SK-N-SH (cell line): ENCODE data around the gene ZNF688. TPM values are rescaled to one million over a fixed set of nuclear protein-coding genes. Genes with fewer than 3 reads are reported as not detected.

Source experiments
- CTCF ChIA-PET: fragments of 300-600, 350-600 bp; formaldehyde crosslinking; extraction: SDS; loops from one replicate; lab custom pipeline; 2021; lab: Yijun Ruan, JAX
- POLR2A ChIA-PET: fragments of 350-600 bp; sonication (Branson Sonifier 250); formaldehyde crosslinking; extraction: SDS; loops from one replicate; lab custom pipeline; 2020; ENCODE audit warnings: antibody characterized with exemption, inconsistent platforms; lab: Yijun Ruan, JAX
- DNase-seq: peaks from one replicate; pipeline ENCODE4 v3.0.0; 2012
- H2AFZ ChIP-seq: fragments of 200-600 bp; sonication (generic); 2 replicates; pipeline ENCODE4 v1.8.1; 2016; ENCODE audit warnings: antibody characterized with exemption, mild to moderate bottlenecking, low read depth
- H3F3A ChIP-seq: fragments of 200-600 bp; sonication (generic); replicated peaks from 2 replicates; pipeline ENCODE3; 2016; ENCODE audit warnings: antibody characterized with exemption, mild to moderate bottlenecking; ENCODE audit not compliant: insufficient read depth
- H3K27ac ChIP-seq, 2 experiments: fragments of 200-500 bp in 1 of 2; fragments of 200-600 bp in 1 of 2; sonication (Bioruptor generic) in 1 of 2; sonication (generic), shearing (Covaris generic) in 1 of 2; 2 replicates each; pipeline versions ENCODE4 v1.5.1 to v1.6.1; 2014 to 2016; ENCODE audit warnings: low read depth in 2 of 2, inconsistent platforms in 1 of 2, low read length in 1 of 2, mild to moderate bottlenecking in 1 of 2, mixed read lengths in 1 of 2
- H3K27me3 ChIP-seq: fragments of 200-600 bp; sonication (generic), shearing (Covaris generic); 2 replicates; pipeline ENCODE4 v1.6.1; 2016; ENCODE audit warnings: mixed run types; ENCODE audit not compliant: insufficient read depth
- H3K36me3 ChIP-seq, 2 experiments: fragments of 200-500 bp in 1 of 2; fragments of 200-600 bp in 1 of 2; sonication (Bioruptor generic) in 1 of 2; sonication (generic) in 1 of 2; replicated peaks in 1 of 2; 2 replicates each; pipeline versions ENCODE3 to v1.5.1; 2014 to 2016; ENCODE audit warnings: low read length in 1 of 2, mild to moderate bottlenecking in 1 of 2; ENCODE audit not compliant: insufficient read depth in 2 of 2, control insufficient read depth in 1 of 2
- H3K4me1 ChIP-seq, 2 experiments: fragments of 200-500 bp in 1 of 2; fragments of 200-600 bp in 1 of 2; sonication (Bioruptor generic) in 1 of 2; sonication (generic), shearing (Covaris generic) in 1 of 2; 2 replicates each; pipeline versions ENCODE4 v1.5.1 to v1.6.1; 2014 to 2016; ENCODE audit warnings: low read depth in 1 of 2, low read length in 1 of 2, mixed run types in 1 of 2; ENCODE audit not compliant: insufficient read depth in 2 of 2, control insufficient read depth in 1 of 2
- H3K4me2 ChIP-seq: fragments of 200-600 bp; sonication (generic), shearing (Covaris generic); 2 replicates; pipeline ENCODE4 v1.6.1; 2017; ENCODE audit warnings: mixed run types
- H3K4me3 ChIP-seq, 2 experiments: fragments of 200-500 bp in 1 of 2; fragments of 200-600 bp in 1 of 2; sonication (Bioruptor generic) in 1 of 2; sonication (generic), shearing (Covaris generic) in 1 of 2; 2 replicates each; pipeline versions ENCODE4 v1.5.1 to v1.8.1; 2014 to 2016; ENCODE audit warnings: low read depth in 2 of 2, inconsistent platforms in 1 of 2, low read length in 1 of 2, mild to moderate bottlenecking in 1 of 2, mixed read lengths in 1 of 2, moderate library complexity in 1 of 2
- H3K79me2 ChIP-seq: fragments of 200-600 bp; sonication (generic); 2 replicates; pipeline ENCODE4 v1.8.1; 2017; ENCODE audit warnings: mild to moderate bottlenecking; ENCODE audit not compliant: insufficient read depth
- H3K9ac ChIP-seq: fragments of 200-600 bp; sonication (generic); 2 replicates; pipeline ENCODE4 v1.6.1; 2017; ENCODE audit warnings: mixed run types
- H3K9me2 ChIP-seq: fragments of 200-600 bp; sonication (generic); 2 replicates; pipeline ENCODE4 v1.6.1; 2017; ENCODE audit warnings: mixed run types
- H3K9me3 ChIP-seq: fragments of 200-600 bp; sonication (generic); 2 replicates; pipeline ENCODE4 v1.6.1; 2017; ENCODE audit warnings: mixed run types, mild to moderate bottlenecking, moderate library complexity
- H4K20me1 ChIP-seq: fragments of 200-600 bp; sonication (generic); 2 replicates; pipeline ENCODE4 v1.6.1; 2017; ENCODE audit warnings: mild to moderate bottlenecking, mixed run types; ENCODE audit not compliant: insufficient read depth
- CHD2 ChIP-seq: fragments of 150-350 bp; IDR thresholded peaks from 2 replicates; pipeline ENCODE4 v1.6.1; 2018; ENCODE audit warnings: low read length; ENCODE audit not compliant: partially characterized antibody
- ELF1 ChIP-seq: IDR thresholded peaks from 2 replicates; pipeline ENCODE4 v1.4.0; 2012
- EZH2phosphoT487 ChIP-seq: fragments of 200-600 bp; sonication (generic); IDR thresholded peaks from 2 replicates; pipeline ENCODE4 v1.6.1; 2017; ENCODE audit warnings: low read depth, mixed run types, mild to moderate bottlenecking, antibody characterized with exemption, moderate library complexity, borderline replicate concordance
- FOSL2 ChIP-seq: IDR thresholded peaks from 2 replicates; pipeline ENCODE4 v1.4.0; 2012; ENCODE audit warnings: low read depth, mild to moderate bottlenecking, moderate library complexity, borderline replicate concordance
- FOXJ3 ChIP-seq: sonication (generic); formaldehyde crosslinking; IDR thresholded peaks from 2 replicates; pipeline ENCODE4 v1.5.1; 2020; ENCODE audit warnings: mild to moderate bottlenecking, missing genetic modification reagents
- GABPA ChIP-seq: IDR thresholded peaks from 2 replicates; pipeline ENCODE4 v1.4.0; 2012; ENCODE audit warnings: low read depth, mild to moderate bottlenecking
- JUND ChIP-seq: IDR thresholded peaks from 2 replicates; pipeline ENCODE4 v1.4.0; 2012
- MXI1 ChIP-seq: IDR thresholded peaks from 2 replicates; pipeline ENCODE4 v1.6.1; 2012; ENCODE audit warnings: mild to moderate bottlenecking, low read depth, low read length, improper control_type of control experiment
- NFIC ChIP-seq: IDR thresholded peaks from 2 replicates; pipeline ENCODE4 v1.4.0; 2012; ENCODE audit warnings: borderline replicate concordance
- RAD21 ChIP-seq: IDR thresholded peaks from 2 replicates; pipeline ENCODE4 v1.6.1; 2012; ENCODE audit warnings: mild to moderate bottlenecking, low read length
- RCOR1 ChIP-seq: fragments of 150-350 bp; IDR thresholded peaks from 2 replicates; pipeline ENCODE4 v1.6.1; 2017; ENCODE audit warnings: antibody characterized with exemption, low read length
- RFX5 ChIP-seq: IDR thresholded peaks from 2 replicates; pipeline ENCODE4 v1.6.1; 2012; ENCODE audit warnings: mild to moderate bottlenecking, improper control_type of control experiment, low read length
- RXRA ChIP-seq: IDR thresholded peaks from 2 replicates; pipeline ENCODE4 v1.4.0; 2012; ENCODE audit warnings: low read depth, mild to moderate bottlenecking, borderline replicate concordance
- SIN3A ChIP-seq: IDR thresholded peaks from 2 replicates; pipeline ENCODE4 v1.6.1; 2012; ENCODE audit warnings: low read depth, mild to moderate bottlenecking, low read length, moderate library complexity, borderline replicate concordance
- SMC3 ChIP-seq: IDR thresholded peaks from 2 replicates; pipeline ENCODE4 v1.6.1; 2012; ENCODE audit warnings: low read depth, low read length, improper control_type of control experiment
- TAF1 ChIP-seq: IDR thresholded peaks from 2 replicates; pipeline ENCODE4 v1.6.1; 2012; ENCODE audit warnings: low read depth, mild to moderate bottlenecking, low read length, moderate library complexity, borderline replicate concordance
- TEAD4 ChIP-seq: IDR thresholded peaks from 2 replicates; pipeline ENCODE4 v1.4.0; 2012; ENCODE audit warnings: mild to moderate bottlenecking, borderline replicate concordance; ENCODE audit not compliant: insufficient read depth
- YY1 ChIP-seq: IDR thresholded peaks from 2 replicates; pipeline ENCODE4 v1.4.0; 2012; ENCODE audit warnings: low read depth, mild to moderate bottlenecking
- WGBS: methylation state at CpG from one replicate; pipeline ENCODE4 v1.1.6; 2017; ENCODE audit warnings: low lambda C conversion rate; 5-methylcytosine and 5-hydroxymethylcytosine counted together
- polyA plus RNA-seq, 3 experiments: library from polyadenylated mRNA; depleted of rRNA; stranded (reverse); fragments of >200 nt; gene quantifications; 2 replicates each; pipeline ENCODE4 v1.2.3, GENCODE V29; 2012
- TF ChIP-seq, protein P1 (sequence below): IDR thresholded peaks from 2 replicates; pipeline ENCODE4 v1.6.1; 2012; ENCODE audit warnings: mild to moderate bottlenecking, low read depth, low read length, moderate library complexity
- TF ChIP-seq, protein P2 (sequence below): IDR thresholded peaks from 2 replicates; pipeline ENCODE4 v1.4.0; 2012; ENCODE audit warnings: low read depth
- TF ChIP-seq, protein P3 (sequence below): fragments of 150-350 bp; IDR thresholded peaks from 2 replicates; pipeline ENCODE4 v1.6.1; 2016; ENCODE audit warnings: mild to moderate bottlenecking, low read depth, low read length
- TF ChIP-seq, protein P4 (sequence below): IDR thresholded peaks from 2 replicates; pipeline ENCODE4 v1.4.0; 2012; ENCODE audit warnings: low read depth, borderline replicate concordance
- TF ChIP-seq, protein P5 (sequence below): IDR thresholded peaks from 2 replicates; pipeline ENCODE4; 2012

Gene ZNF688
- polyA plus RNA-seq (2012; rRNA removed) = 9.1 and 13.4 TPM in 2 replicates
- 6.9 and 8.3 TPM in 2 replicates for polyA plus RNA-seq (2012; cell fraction: cytosol; rRNA removed)
- polyA plus RNA-seq (2012; cell fraction: nucleus; rRNA removed) = 17.1 and 29.2 TPM in 2 replicates

DNA sequence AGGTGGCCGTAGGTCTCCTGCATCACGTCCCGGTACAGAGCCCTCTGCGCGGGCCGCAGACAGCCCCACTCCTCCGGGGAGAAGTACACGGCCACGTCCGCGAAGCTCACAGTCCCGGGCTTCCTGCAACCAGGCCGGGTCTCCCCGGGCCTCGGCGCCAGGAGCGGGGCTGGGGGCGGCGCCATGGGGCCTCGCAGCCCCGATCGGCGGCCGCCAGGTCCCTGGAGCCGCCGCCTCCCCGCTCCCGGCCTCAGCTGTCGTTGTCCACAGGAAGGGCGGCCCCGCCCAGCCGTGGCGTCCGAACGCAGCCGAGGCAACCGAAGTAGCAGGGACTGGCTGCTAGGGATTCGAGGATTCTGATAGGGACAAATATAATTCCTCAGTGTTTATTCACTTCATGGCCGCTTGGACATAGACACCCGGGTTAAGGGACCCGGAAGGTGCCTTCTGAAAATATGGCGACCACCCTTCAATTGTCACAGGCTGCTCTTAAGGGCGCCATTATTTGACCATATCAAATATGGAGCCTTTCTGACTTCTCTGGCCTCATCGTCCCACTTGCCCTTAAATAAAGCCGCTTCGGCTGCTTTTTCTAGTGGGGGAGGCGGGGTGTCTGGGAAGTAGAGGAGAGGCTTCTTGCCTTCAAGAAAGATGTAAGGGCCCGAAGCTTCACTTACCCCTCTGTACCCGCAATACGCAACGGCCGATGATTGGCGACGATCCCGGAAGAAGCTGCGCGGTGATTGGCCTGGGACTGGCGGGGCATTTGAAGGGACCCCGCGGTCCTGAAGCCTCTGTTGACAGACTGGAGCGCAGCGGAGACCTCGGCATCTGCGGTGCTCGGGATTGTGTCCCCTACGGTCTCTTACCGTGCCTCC is at the start of gene ZNF688:
Gene ZNF688, minus strand, starts transcription at position 270 of the 878 bp plus-strand sequence. Its CDS starts 85 bp downstream, at position 185.
- peak within 1 kb of the TSS; percentile 94 for H3K4me2 ChIP-seq
- peak; percentile 93 for DNase-seq
- H3K9me2 ChIP-seq = no peaks in the 10 kb centered on the region
- ChIA-PET POLR2A (interaction anchor here (0.7 to 2.8 kb wide), 12 partner anchors 10 to 154 kb away, joined by 3 to 44 read pairs (median 4); partner anchors contain the start of genes DCTPP1, ZNF747, ZNF764 and ZNF785), CTCF (interaction anchor here (0.6 to 2.7 kb wide), 19 partner anchors 13 to 162 kb away, joined by 3 to 10 read pairs (median 3); partner anchors contain the start of genes DCTPP1, FBRS, PRR14 and ZNF689)
- H3F3A ChIP-seq = peaks cover 14% of the 10 kb centered on the region
- peak within 1 kb of the TSS; percentile 64 to 68 for H3K4me3 ChIP-seq
- H3K79me2 ChIP-seq = no peaks in the 10 kb centered on the region; the same call in 1 of the 2 replicates
- H3K9ac ChIP-seq = peak within 1 kb of the TSS; percentile 87
- no peaks in the 10 kb centered on the region for H4K20me1 ChIP-seq
- H3K36me3 ChIP-seq = no peaks in the 10 kb centered on the region
- no peaks in the 10 kb centered on the region for H3K9me3 ChIP-seq
- H2AFZ ChIP-seq = peak within 1 kb of the TSS; percentile 92
- 0% methylated on average over 30 of the region's 67 CpGs for WGBS
- H3K27me3 ChIP-seq = no peaks in the 10 kb centered on the region
- H3K4me1 ChIP-seq = peaks cover 5 to 12% of the 10 kb centered on the region in 2 experiments; a peak in 1 of 4 replicates
- H3K27ac ChIP-seq = peak within 1 kb of the TSS; percentile 83 to 96
- TF ChIP-seq SMC3 = 0 out of 2 replicates have a peak, but pooled peaks have one; percentile 12
- no peak for TF ChIP-seq RAD21
- TF ChIP-seq GABPA = peak; percentile 50; the same call in 1 of the 2 replicates
- no peak for TF ChIP-seq EZH2phosphoT487
- TF ChIP-seq FOSL2 = no peak
- no peak for TF ChIP-seq TEAD4
- TF ChIP-seq, protein P1, sequence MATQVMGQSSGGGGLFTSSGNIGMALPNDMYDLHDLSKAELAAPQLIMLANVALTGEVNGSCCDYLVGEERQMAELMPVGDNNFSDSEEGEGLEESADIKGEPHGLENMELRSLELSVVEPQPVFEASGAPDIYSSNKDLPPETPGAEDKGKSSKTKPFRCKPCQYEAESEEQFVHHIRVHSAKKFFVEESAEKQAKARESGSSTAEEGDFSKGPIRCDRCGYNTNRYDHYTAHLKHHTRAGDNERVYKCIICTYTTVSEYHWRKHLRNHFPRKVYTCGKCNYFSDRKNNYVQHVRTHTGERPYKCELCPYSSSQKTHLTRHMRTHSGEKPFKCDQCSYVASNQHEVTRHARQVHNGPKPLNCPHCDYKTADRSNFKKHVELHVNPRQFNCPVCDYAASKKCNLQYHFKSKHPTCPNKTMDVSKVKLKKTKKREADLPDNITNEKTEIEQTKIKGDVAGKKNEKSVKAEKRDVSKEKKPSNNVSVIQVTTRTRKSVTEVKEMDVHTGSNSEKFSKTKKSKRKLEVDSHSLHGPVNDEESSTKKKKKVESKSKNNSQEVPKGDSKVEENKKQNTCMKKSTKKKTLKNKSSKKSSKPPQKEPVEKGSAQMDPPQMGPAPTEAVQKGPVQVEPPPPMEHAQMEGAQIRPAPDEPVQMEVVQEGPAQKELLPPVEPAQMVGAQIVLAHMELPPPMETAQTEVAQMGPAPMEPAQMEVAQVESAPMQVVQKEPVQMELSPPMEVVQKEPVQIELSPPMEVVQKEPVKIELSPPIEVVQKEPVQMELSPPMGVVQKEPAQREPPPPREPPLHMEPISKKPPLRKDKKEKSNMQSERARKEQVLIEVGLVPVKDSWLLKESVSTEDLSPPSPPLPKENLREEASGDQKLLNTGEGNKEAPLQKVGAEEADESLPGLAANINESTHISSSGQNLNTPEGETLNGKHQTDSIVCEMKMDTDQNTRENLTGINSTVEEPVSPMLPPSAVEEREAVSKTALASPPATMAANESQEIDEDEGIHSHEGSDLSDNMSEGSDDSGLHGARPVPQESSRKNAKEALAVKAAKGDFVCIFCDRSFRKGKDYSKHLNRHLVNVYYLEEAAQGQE = no peak
- TF ChIP-seq YY1 = peak; percentile 99
- TF ChIP-seq JUND = peak; percentile 16; the same call in 1 of the 2 replicates
- 0 out of 2 replicates have a peak, but pooled peaks have one; percentile 33 for TF ChIP-seq RFX5
- peak; percentile 62 for TF ChIP-seq TAF1
- TF ChIP-seq, protein P2, sequence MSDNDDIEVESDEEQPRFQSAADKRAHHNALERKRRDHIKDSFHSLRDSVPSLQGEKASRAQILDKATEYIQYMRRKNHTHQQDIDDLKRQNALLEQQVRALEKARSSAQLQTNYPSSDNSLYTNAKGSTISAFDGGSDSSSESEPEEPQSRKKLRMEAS = peak; percentile 71; the same call in 1 of the 2 replicates
- TF ChIP-seq, protein P3, sequence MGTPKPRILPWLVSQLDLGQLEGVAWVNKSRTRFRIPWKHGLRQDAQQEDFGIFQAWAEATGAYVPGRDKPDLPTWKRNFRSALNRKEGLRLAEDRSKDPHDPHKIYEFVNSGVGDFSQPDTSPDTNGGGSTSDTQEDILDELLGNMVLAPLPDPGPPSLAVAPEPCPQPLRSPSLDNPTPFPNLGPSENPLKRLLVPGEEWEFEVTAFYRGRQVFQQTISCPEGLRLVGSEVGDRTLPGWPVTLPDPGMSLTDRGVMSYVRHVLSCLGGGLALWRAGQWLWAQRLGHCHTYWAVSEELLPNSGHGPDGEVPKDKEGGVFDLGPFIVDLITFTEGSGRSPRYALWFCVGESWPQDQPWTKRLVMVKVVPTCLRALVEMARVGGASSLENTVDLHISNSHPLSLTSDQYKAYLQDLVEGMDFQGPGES = no peak
- TF ChIP-seq, protein P4, sequence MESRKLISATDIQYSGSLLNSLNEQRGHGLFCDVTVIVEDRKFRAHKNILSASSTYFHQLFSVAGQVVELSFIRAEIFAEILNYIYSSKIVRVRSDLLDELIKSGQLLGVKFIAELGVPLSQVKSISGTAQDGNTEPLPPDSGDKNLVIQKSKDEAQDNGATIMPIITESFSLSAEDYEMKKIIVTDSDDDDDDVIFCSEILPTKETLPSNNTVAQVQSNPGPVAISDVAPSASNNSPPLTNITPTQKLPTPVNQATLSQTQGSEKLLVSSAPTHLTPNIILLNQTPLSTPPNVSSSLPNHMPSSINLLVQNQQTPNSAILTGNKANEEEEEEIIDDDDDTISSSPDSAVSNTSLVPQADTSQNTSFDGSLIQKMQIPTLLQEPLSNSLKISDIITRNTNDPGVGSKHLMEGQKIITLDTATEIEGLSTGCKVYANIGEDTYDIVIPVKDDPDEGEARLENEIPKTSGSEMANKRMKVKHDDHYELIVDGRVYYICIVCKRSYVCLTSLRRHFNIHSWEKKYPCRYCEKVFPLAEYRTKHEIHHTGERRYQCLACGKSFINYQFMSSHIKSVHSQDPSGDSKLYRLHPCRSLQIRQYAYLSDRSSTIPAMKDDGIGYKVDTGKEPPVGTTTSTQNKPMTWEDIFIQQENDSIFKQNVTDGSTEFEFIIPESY = 0 out of 2 replicates have a peak, but pooled peaks have one; percentile 12
- peak; percentile 99 for TF ChIP-seq SIN3A
- TF ChIP-seq RCOR1 = no peak
- no peak for TF ChIP-seq FOXJ3 (CRISPR knock-in tag)
- TF ChIP-seq ELF1 = peak; percentile 76
- TF ChIP-seq, protein P5, sequence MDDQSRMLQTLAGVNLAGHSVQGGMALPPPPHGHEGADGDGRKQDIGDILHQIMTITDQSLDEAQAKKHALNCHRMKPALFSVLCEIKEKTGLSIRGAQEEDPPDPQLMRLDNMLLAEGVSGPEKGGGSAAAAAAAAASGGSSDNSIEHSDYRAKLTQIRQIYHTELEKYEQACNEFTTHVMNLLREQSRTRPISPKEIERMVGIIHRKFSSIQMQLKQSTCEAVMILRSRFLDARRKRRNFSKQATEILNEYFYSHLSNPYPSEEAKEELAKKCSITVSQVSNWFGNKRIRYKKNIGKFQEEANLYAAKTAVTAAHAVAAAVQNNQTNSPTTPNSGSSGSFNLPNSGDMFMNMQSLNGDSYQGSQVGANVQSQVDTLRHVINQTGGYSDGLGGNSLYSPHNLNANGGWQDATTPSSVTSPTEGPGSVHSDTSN = no peak
- TF ChIP-seq CHD2 = peak; percentile 89
- no peak for TF ChIP-seq NFIC
- TF ChIP-seq MXI1 = peak; percentile 98
- no peak for TF ChIP-seq RXRA
